Measurements from ENCODE around the gene WWOX. TPM values are rescaled to one million over a fixed set of nuclear protein-coding genes. Genes with fewer than 3 reads are reported as not detected.

WWOX gene
- total RNA-seq, 4 donors from 2014 or later, result 21.4 to 55.6 (median 33.2) TPM

- no peak for TF ChIP-seq CTCF (IDR thresholded peaks at IDR 0.05)
- ATAC-seq (ENCODE audit: low FRiP score), result peak; percentile 90
- DNase-seq (ENCODE audit: low spot score), result no peak
Measured at GRCh38 chr16:79013930-79014660, 914.6 kb downstream of the WWOX start.

- ATAC-seq (ENCODE audit: low FRiP score) (no peak), DNase-seq (ENCODE audit: low spot score) (no peak)
- no peak for TF ChIP-seq CTCF (IDR thresholded peaks at IDR 0.05)
Measured at GRCh38 chr16:79018650-79019429, 919.4 kb downstream of the WWOX start.

- no peak for ATAC-seq (ENCODE audit: low FRiP score)
- no peak for TF ChIP-seq CTCF (IDR thresholded peaks at IDR 0.05)
- no peak for DNase-seq (ENCODE audit: low spot score)
Measured at GRCh38 chr16:79019431-79019830, 920.0 kb downstream of the WWOX start.

- ATAC-seq (ENCODE audit: low FRiP score) (no peak), DNase-seq (ENCODE audit: low spot score) (no peak)
- no peak for TF ChIP-seq CTCF (IDR thresholded peaks at IDR 0.05)
Measured at GRCh38 chr16:79021991-79022630, 922.7 kb downstream of the WWOX start.

- TF ChIP-seq CTCF (IDR thresholded peaks at IDR 0.05), result no peak
- DNase-seq (ENCODE audit: low spot score), result no peak
- no peak for ATAC-seq (ENCODE audit: low FRiP score)
Measured at GRCh38 chr16:79026117-79026516, 926.7 kb downstream of the WWOX start.

GRCh38 chr16:79036541-79036940 is 937.1 kb downstream of the WWOX start:
- DNase-seq (ENCODE audit: low spot score) (no peak), ATAC-seq (ENCODE audit: low FRiP score) (no peak)
- TF ChIP-seq CTCF (IDR thresholded peaks at IDR 0.05), result no peak
